ENCODE results near the gene NPAS3.

The NPAS3 gene

DNA sequence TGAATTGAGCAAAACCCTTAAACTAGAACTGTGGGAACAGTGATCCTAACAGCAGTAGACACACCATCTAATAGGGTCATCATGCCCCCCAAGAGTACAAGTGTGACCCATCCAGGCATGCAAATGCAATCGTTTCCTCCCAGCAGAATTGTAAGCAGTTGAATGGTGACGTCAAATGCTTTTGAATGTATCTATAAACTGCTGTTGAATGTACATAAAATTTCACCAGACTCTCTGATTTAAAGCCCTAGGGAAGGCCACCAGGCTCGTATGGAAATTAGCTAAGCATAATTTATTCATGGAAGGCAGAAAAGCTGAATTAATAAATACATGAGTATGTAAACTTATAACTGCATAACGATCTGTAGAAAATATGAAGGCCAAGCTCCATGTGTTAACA is 529.3 kb downstream of the NPAS3 start:
- H2AFZ ChIP-seq (ENCODE audit: low read depth, low read length): no peak overlapping the region
- H3K79me2 ChIP-seq (ENCODE audit: low read length): no peaks in the 10 kb centered on the region
- TF ChIP-seq EZH2phosphoT487 (IDR thresholded peaks at IDR 0.05; ENCODE audit: low read depth): no peak
- TF ChIP-seq, protein P1, sequence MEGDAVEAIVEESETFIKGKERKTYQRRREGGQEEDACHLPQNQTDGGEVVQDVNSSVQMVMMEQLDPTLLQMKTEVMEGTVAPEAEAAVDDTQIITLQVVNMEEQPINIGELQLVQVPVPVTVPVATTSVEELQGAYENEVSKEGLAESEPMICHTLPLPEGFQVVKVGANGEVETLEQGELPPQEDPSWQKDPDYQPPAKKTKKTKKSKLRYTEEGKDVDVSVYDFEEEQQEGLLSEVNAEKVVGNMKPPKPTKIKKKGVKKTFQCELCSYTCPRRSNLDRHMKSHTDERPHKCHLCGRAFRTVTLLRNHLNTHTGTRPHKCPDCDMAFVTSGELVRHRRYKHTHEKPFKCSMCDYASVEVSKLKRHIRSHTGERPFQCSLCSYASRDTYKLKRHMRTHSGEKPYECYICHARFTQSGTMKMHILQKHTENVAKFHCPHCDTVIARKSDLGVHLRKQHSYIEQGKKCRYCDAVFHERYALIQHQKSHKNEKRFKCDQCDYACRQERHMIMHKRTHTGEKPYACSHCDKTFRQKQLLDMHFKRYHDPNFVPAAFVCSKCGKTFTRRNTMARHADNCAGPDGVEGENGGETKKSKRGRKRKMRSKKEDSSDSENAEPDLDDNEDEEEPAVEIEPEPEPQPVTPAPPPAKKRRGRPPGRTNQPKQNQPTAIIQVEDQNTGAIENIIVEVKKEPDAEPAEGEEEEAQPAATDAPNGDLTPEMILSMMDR (IDR thresholded peaks at IDR 0.05; ENCODE audit: low read depth, low read length): no peak
- H3K9me3 ChIP-seq (ENCODE audit: insufficient read depth, low read length): no peaks in the 10 kb centered on the region
- no peaks in the 10 kb centered on the region for H3K27me3 ChIP-seq (ENCODE audit: low read depth, low read length)
- no peaks in the 10 kb centered on the region for H3K4me1 ChIP-seq (ENCODE audit: low read length)
- no peaks in the 10 kb centered on the region for H4K20me1 ChIP-seq (ENCODE audit: insufficient read depth, low read length)
- H3K36me3 ChIP-seq (replicated peaks; ENCODE audit: low read depth, low read length): no peaks in the 10 kb centered on the region
- H3K27ac ChIP-seq (ENCODE audit: low read length): no peak overlapping the region
- H3K4me2 ChIP-seq (ENCODE audit: low read length): no peak overlapping the region
- no peak overlapping the region for H3K4me3 ChIP-seq (ENCODE audit: low read length)
- H3K9ac ChIP-seq (ENCODE audit: low read length): no peak overlapping the region

DNA sequence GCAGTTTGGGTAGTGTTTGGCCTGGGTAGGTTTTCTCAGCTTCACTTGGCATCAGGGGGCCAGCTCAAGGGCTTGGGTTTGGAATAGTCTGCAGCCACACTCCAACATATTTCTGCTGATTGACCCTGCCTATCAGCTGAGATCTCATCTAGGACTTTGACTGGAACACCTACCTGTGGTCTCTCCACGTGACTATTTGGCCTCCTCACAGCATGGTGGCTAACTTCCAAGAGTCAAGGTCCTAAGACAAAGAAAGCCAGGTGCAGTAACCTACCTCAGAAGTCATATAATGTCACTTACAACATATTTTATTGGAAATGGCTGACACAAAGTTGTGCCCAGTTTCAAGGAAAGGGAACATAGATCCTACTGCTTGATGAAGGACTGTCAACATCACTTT is 531.2 kb downstream of the NPAS3 start:
- no peak for TF ChIP-seq EZH2phosphoT487 (IDR thresholded peaks at IDR 0.05; ENCODE audit: low read depth)
- H4K20me1 ChIP-seq (ENCODE audit: insufficient read depth, low read length): no peaks in the 10 kb centered on the region
- no peak overlapping the region for H2AFZ ChIP-seq (ENCODE audit: low read depth, low read length)
- no peaks in the 10 kb centered on the region for H3K79me2 ChIP-seq (ENCODE audit: low read length)
- no peak overlapping the region for H3K27ac ChIP-seq (ENCODE audit: low read length)
- no peak overlapping the region for H3K9ac ChIP-seq (ENCODE audit: low read length)
- no peaks in the 10 kb centered on the region for H3K4me1 ChIP-seq (ENCODE audit: low read length)
- no peak overlapping the region for H3K4me2 ChIP-seq (ENCODE audit: low read length)
- H3K4me3 ChIP-seq (ENCODE audit: low read length): no peak overlapping the region
- H3K27me3 ChIP-seq (ENCODE audit: low read depth, low read length): no peaks in the 10 kb centered on the region
- H3K36me3 ChIP-seq (replicated peaks; ENCODE audit: low read depth, low read length): no peaks in the 10 kb centered on the region
- no peaks in the 10 kb centered on the region for H3K9me3 ChIP-seq (ENCODE audit: insufficient read depth, low read length)

DNA sequence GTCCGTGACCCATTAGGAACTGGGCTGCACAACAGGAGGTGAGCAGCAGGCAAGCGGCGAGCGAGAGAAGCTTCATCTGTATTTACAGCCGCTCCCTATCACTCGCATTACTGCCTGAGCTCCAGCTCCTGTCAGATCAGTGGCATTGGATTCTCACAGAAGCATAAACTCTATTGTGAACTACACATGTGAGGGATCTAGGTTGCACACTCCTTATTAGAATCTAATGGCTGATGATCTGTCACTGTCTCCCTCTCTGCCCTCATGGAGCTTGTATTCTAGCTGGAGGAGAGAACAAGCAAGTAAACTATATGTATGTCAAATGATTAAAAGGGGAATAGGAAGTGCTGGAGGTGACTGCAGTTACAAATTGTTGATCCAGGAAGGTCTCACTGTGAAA is 533.1 kb downstream of the NPAS3 start:
- Histone ChIP-seq H2AFZ (ENCODE audit: low read depth, low read length) (no peak overlapping the region), H3K79me2 (ENCODE audit: low read length) (no peaks in the 10 kb centered on the region), H3K4me1 (ENCODE audit: low read length) (peaks cover 10% of the 10 kb centered on the region), H3K27me3 (ENCODE audit: low read depth, low read length) (no peaks in the 10 kb centered on the region), H3K27ac (ENCODE audit: low read length) (no peak overlapping the region), H4K20me1 (ENCODE audit: insufficient read depth, low read length) (no peaks in the 10 kb centered on the region), H3K9ac (ENCODE audit: low read length) (no peak overlapping the region), H3K36me3 (replicated peaks; ENCODE audit: low read depth, low read length) (no peaks in the 10 kb centered on the region), H3K4me2 (ENCODE audit: low read length) (no peak overlapping the region), H3K4me3 (ENCODE audit: low read length) (no peak overlapping the region), H3K9me3 (ENCODE audit: insufficient read depth, low read length) (no peaks in the 10 kb centered on the region)
- no peak for TF ChIP-seq EZH2phosphoT487 (IDR thresholded peaks at IDR 0.05; ENCODE audit: low read depth)
- TF ChIP-seq, protein P1 (IDR thresholded peaks at IDR 0.05; ENCODE audit: low read depth, low read length): no peak

DNA sequence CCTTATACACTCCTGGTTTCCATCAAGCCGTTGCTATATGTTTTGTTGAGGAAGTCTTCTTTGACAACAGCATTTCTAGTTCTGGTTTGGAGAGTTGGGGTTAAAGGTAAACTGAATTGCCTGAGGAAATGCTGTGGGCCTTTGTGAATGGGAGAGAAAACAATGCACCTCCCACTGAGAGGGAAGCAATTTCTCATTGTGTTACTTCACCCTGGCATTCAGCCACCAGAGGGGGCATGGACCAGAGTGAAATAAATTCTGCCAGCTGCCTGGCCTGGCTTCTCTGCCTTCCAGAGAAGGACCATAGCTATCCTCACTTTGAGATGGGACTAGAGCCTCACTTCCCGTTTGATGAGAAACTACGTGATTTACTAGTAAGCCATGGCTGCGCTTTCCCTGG is 536.9 kb downstream of the NPAS3 start:
- no peaks in the 10 kb centered on the region for H3K27me3 ChIP-seq (ENCODE audit: low read depth, low read length)
- H3K36me3 ChIP-seq (replicated peaks; ENCODE audit: low read depth, low read length): no peaks in the 10 kb centered on the region
- peaks cover 10% of the 10 kb centered on the region for H3K4me1 ChIP-seq (ENCODE audit: low read length)
- H3K4me3 ChIP-seq (ENCODE audit: low read length): no peak overlapping the region
- H3K9me3 ChIP-seq (ENCODE audit: insufficient read depth, low read length): no peaks in the 10 kb centered on the region
- no peak overlapping the region for H3K9ac ChIP-seq (ENCODE audit: low read length)
- H3K4me2 ChIP-seq (ENCODE audit: low read length): no peak overlapping the region
- TF ChIP-seq, protein P1 (IDR thresholded peaks at IDR 0.05; ENCODE audit: low read depth, low read length): peak; percentile 77
- no peak for TF ChIP-seq EZH2phosphoT487 (IDR thresholded peaks at IDR 0.05; ENCODE audit: low read depth)
- H4K20me1 ChIP-seq (ENCODE audit: insufficient read depth, low read length): no peaks in the 10 kb centered on the region
- H3K27ac ChIP-seq (ENCODE audit: low read length): no peak overlapping the region
- peak overlapping the region; percentile 55; the same call in 1 of the 2 replicates for H2AFZ ChIP-seq (ENCODE audit: low read depth, low read length)
- H3K79me2 ChIP-seq (ENCODE audit: low read length): no peaks in the 10 kb centered on the region

DNA sequence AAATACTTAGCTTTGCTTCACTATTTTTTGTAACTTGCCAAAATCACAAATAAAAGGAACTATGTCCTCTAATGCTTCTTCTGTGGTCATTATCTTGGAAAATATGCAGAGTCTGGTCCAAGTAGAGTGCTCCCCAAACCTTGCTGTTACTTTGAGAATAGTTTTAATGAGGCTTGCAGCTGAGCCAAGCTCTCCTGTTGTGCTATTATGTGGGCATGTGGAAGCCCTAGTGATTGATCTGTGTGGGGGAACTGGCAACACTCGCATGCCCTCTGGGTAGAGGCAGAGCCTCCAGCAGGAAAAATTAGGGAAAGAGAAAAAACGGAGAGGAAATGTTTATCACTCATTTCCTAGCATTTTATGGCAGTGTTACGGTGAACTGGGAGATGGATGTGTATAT is 539.1 kb downstream of the NPAS3 start:
- Histone ChIP-seq H3K4me3 (ENCODE audit: low read length) (no peak overlapping the region), H3K4me2 (ENCODE audit: low read length) (no peak overlapping the region), H3K9me3 (ENCODE audit: insufficient read depth, low read length) (no peaks in the 10 kb centered on the region), H3K4me1 (ENCODE audit: low read length) (peaks cover 10% of the 10 kb centered on the region), H3K27me3 (ENCODE audit: low read depth, low read length) (no peaks in the 10 kb centered on the region), H3K79me2 (ENCODE audit: low read length) (no peaks in the 10 kb centered on the region), H3K36me3 (replicated peaks; ENCODE audit: low read depth, low read length) (no peaks in the 10 kb centered on the region), H4K20me1 (ENCODE audit: insufficient read depth, low read length) (no peaks in the 10 kb centered on the region), H2AFZ (ENCODE audit: low read depth, low read length) (no peak overlapping the region), H3K9ac (ENCODE audit: low read length) (no peak overlapping the region), H3K27ac (ENCODE audit: low read length) (no peak overlapping the region)
- no peak for TF ChIP-seq EZH2phosphoT487 (IDR thresholded peaks at IDR 0.05; ENCODE audit: low read depth)
- TF ChIP-seq, protein P1 (IDR thresholded peaks at IDR 0.05; ENCODE audit: low read depth, low read length): no peak

Data from OCI-LY3 (cell line).